ENCODE results near the gene PITHD1. TPM values are rescaled to one million over a fixed set of nuclear protein-coding genes. Genes with fewer than 3 reads are reported as not detected.

PITHD1 gene
- total RNA-seq, 2 experiments from 2014 or later: 65.8 to 65.9 TPM

- ATAC-seq (no peak), DNase-seq (no peak)
- Mint-ChIP-seq H3K4me3 (peak overlapping the region; percentile 92), H3K4me1 (ENCODE audit: low read depth) (peaks cover 13% of the 10 kb centered on the region), H3K27me3 (no peaks in the 10 kb centered on the region), H3K9me3 (no peaks in the 10 kb centered on the region), H3K27ac (peak overlapping the region; percentile 90), H3K36me3 (ENCODE audit: low read depth) (peaks cover 29% of the 10 kb centered on the region)
- CTCF ChIA-PET: interaction anchor here (1.5 to 5.5 kb wide), 5 partner anchors 10 to 118 kb away, joined by 4 to 47 read pairs (median 13); partner anchors contain the start of gene FUCA1
- POLR2A ChIA-PET: interaction anchor here (0.6 to 16.5 kb wide), 5 partner anchors 7 to 28 kb away, joined by 3 to 168 read pairs (median 3); partner anchors contain the start of genes LYPLA2 and PITHD1
- intact Hi-C loops (cut with micrococcal nuclease): no loop called here
- TF ChIP-seq CTCF (IDR thresholded peaks at IDR 0.05): no peak
Observed at GRCh38 chr1:23799255-23799569, 21.0 kb downstream of the PITHD1 start.

GRCh38 chr1:23799570-23800399 is 21.6 kb downstream of the PITHD1 start:
- Mint-ChIP-seq H3K4me1 (ENCODE audit: low read depth) (peaks cover 13% of the 10 kb centered on the region), H3K9me3 (no peaks in the 10 kb centered on the region), H3K4me3 (peak overlapping the region; percentile 92), H3K27ac (peak overlapping the region; percentile 90), H3K27me3 (no peaks in the 10 kb centered on the region), H3K36me3 (ENCODE audit: low read depth) (peaks cover 25% of the 10 kb centered on the region)
- POLR2A ChIA-PET: interaction anchor here (0.6 to 16.5 kb wide), 8 partner anchors 8 to 69 kb away, joined by 3 to 168 read pairs (median 3); partner anchors contain the start of genes HMGCL, LYPLA2 and PITHD1
- CTCF ChIA-PET: interaction anchor here (1.5 to 5.5 kb wide), 6 partner anchors 11 to 117 kb away, joined by 4 to 47 read pairs (median 15); partner anchors contain the start of gene FUCA1
- ATAC-seq (peak; percentile 36), DNase-seq (peak; percentile 74)
- intact Hi-C loops (cut with micrococcal nuclease): loop anchor here (5.0 kb wide), 1 partner anchor 68 kb away; the partner anchor contains the start of gene FUCA1
- TF ChIP-seq CTCF (IDR thresholded peaks at IDR 0.05): no peak

- peak within 1 kb of the TSS; percentile 92 for H3K4me3 Mint-ChIP-seq
- intact Hi-C loops (cut with micrococcal nuclease): loop anchor here (5.0 kb wide), 1 partner anchor 67 kb away; the partner anchor contains the start of gene FUCA1
- peak within 1 kb of the TSS; percentile 90 for H3K27ac Mint-ChIP-seq
- CTCF ChIA-PET: interaction anchor here (1.0 to 5.5 kb wide), 8 partner anchors 9 to 116 kb away, joined by 3 to 47 read pairs (median 5); partner anchors contain the start of genes FUCA1, LYPLA2 and PITHD1
- no peaks in the 10 kb centered on the region for H3K27me3 Mint-ChIP-seq
- peaks cover 13% of the 10 kb centered on the region for H3K4me1 Mint-ChIP-seq (ENCODE audit: low read depth)
- DNase-seq: peak; percentile 98
- no peaks in the 10 kb centered on the region for H3K9me3 Mint-ChIP-seq
- no peak for TF ChIP-seq CTCF (IDR thresholded peaks at IDR 0.05)
- POLR2A ChIA-PET: interaction anchor here (0.8 to 16.5 kb wide), 13 partner anchors 9 to 180 kb away, joined by 3 to 168 read pairs (median 4); partner anchors contain the start of genes HMGCL, LYPLA2, PITHD1 and PNRC2
- ATAC-seq: peak; percentile 89
- peaks cover 21% of the 10 kb centered on the region for H3K36me3 Mint-ChIP-seq (ENCODE audit: low read depth)
Observed at GRCh38 chr1:23800400-23801337, 22.5 kb downstream of the PITHD1 start, which contains the start of gene GALE. GALE (minus strand) TSS chr1:23800754; CDS start chr1:23799007, 1,747 bp downstream.

GRCh38 chr1:23801338-23801748 is 23.1 kb downstream of the PITHD1 start:
- TF ChIP-seq CTCF (IDR thresholded peaks at IDR 0.05): no peak
- CTCF ChIA-PET: interaction anchor here (1.0 to 5.5 kb wide), 8 partner anchors 9 to 115 kb away, joined by 3 to 47 read pairs (median 6); partner anchors contain the start of genes LYPLA2 and PITHD1
- Mint-ChIP-seq H3K9me3 (no peaks in the 10 kb centered on the region), H3K36me3 (ENCODE audit: low read depth) (peaks cover 21% of the 10 kb centered on the region), H3K27me3 (no peaks in the 10 kb centered on the region), H3K4me1 (ENCODE audit: low read depth) (peaks cover 13% of the 10 kb centered on the region), H3K27ac (peak overlapping the region; percentile 79), H3K4me3 (peak overlapping the region; percentile 92)
- POLR2A ChIA-PET: interaction anchor here (0.8 to 16.5 kb wide), 11 partner anchors 8 to 180 kb away, joined by 3 to 168 read pairs (median 5); partner anchors contain the start of genes HMGCL, LYPLA2, PITHD1 and PNRC2
- DNase-seq (no peak), ATAC-seq (no peak)
- intact Hi-C loops (cut with micrococcal nuclease): loop anchor here (5.0 kb wide), 1 partner anchor 66 kb away; the partner anchor contains the start of gene FUCA1
